PC-9 (cell line): Measurements from ENCODE around the gene FUCA2. TPM values are rescaled to one million over a fixed set of nuclear protein-coding genes. Genes with fewer than 3 reads are reported as not detected.

Experiments
- BruUV-seq: library from RNA; stranded (reverse); fragments of 400-500 nt; replicated peaks from 2 replicates; lab custom pipeline; 2021; lab: Mats Ljungman, UMichigan
- CTCF ChIA-PET: fragments of 300-600 bp; sonication (Branson Sonifier 250); formaldehyde crosslinking; loops from one replicate; lab custom pipeline; 2022; ENCODE audit warnings: antibody characterized with exemption; lab: Charles Lee
- POLR2A ChIA-PET: fragments of 300-600 bp; sonication (Branson Sonifier 250); formaldehyde crosslinking; loops from one replicate; lab custom pipeline; 2022; ENCODE audit warnings: antibody characterized with exemption; ENCODE audit not compliant: unreplicated experiment; lab: Charles Lee
- DNase-seq, 2 experiments: peaks; one replicate each; pipeline versions ENCODE4 v3.0.0 to v3.0.0-alpha.2; 2015 to 2022; ENCODE audit warnings: mixed read lengths in 1 of 2
- H2AFZ ChIP-seq: fragments of 200-600 bp; sonication (generic); 2 replicates; pipeline ENCODE4 v1.8.1; 2017; ENCODE audit warnings: antibody characterized with exemption
- H3F3A ChIP-seq: fragments of 200-600 bp; sonication (generic); 2 replicates; pipeline ENCODE4 v1.8.1; 2017; ENCODE audit warnings: antibody characterized with exemption, mild to moderate bottlenecking, low read depth; ENCODE audit not compliant: insufficient read depth
- H3K27ac ChIP-seq: fragments of 200-600 bp; sonication (generic); 2 replicates; pipeline ENCODE4 v1.6.1; 2016; ENCODE audit warnings: mixed run types
- H3K27me3 ChIP-seq: fragments of 200-600 bp; sonication (generic); 2 replicates; pipeline ENCODE4 v1.6.1; 2016; ENCODE audit warnings: low read depth, mixed run types; ENCODE audit not compliant: insufficient read depth
- H3K36me3 ChIP-seq: fragments of 200-600 bp; sonication (generic); 2 replicates; pipeline ENCODE4 v1.6.1; 2016; ENCODE audit warnings: low read depth, mixed run types
- H3K4me1 ChIP-seq: fragments of 200-600 bp; sonication (generic); replicated peaks from 2 replicates; pipeline ENCODE4 v1.6.1; 2016; ENCODE audit warnings: mixed run types; ENCODE audit not compliant: insufficient read depth
- H3K4me2 ChIP-seq: fragments of 200-600 bp; sonication (generic); 2 replicates; pipeline ENCODE4 v1.6.1; 2017; ENCODE audit warnings: mixed run types
- H3K4me3 ChIP-seq: fragments of 200-600 bp; sonication (generic); 2 replicates; pipeline ENCODE4 v1.6.1; 2016; ENCODE audit warnings: mixed run types
- H3K79me2 ChIP-seq: fragments of 200-600 bp; sonication (generic); 2 replicates; pipeline ENCODE4 v1.6.1; 2017; ENCODE audit warnings: low read depth, mixed run types
- H3K9me2 ChIP-seq: fragments of 200-600 bp; sonication (generic); 2 replicates; pipeline ENCODE4 v1.8.1; 2017; ENCODE audit warnings: mild to moderate bottlenecking; ENCODE audit not compliant: insufficient read depth
- H3K9me3 ChIP-seq: fragments of 200-600 bp; sonication (generic); 2 replicates; pipeline ENCODE4 v1.8.1; 2016; ENCODE audit warnings: low read depth; ENCODE audit not compliant: insufficient read depth
- H4K20me1 ChIP-seq: fragments of 200-600 bp; sonication (generic); 2 replicates; pipeline ENCODE4 v1.8.1; 2017; ENCODE audit not compliant: insufficient read depth
- CTCF ChIP-seq: fragments of 200-600 bp; sonication (generic); conservative IDR thresholded peaks from 2 replicates; pipeline ENCODE4 v1.6.1; 2017; ENCODE audit warnings: mixed run types, antibody characterized with exemption, mild to moderate bottlenecking, moderate library complexity
- EZH2 ChIP-seq: fragments of 200-600 bp; sonication (generic); IDR thresholded peaks from 2 replicates; pipeline ENCODE4 v1.8.0; 2017; ENCODE audit warnings: antibody characterized with exemption, low read depth
- intact Hi-C: fragments of 100-400 bp; cut with micrococcal nuclease; formaldehyde crosslinking; loops from one replicate; pipeline ENCODE4 v1.10.0; 2022; ENCODE audit not compliant: unreplicated experiment
- total RNA-seq: library from RNA; stranded (reverse); gene quantifications from 2 replicates; pipeline ENCODE4 v1.2.3, GENCODE V29; 2021

FUCA2 gene
- total RNA-seq, 1 experiment from 2014 or later: 74.8 TPM

- Histone ChIP-seq H4K20me1 (no peaks in the 10 kb centered on the region), H3K4me3 (peak within 1 kb of the TSS; percentile 77), H3K36me3 (no peaks in the 10 kb centered on the region), H2AFZ (peak within 1 kb of the TSS; percentile 98), H3K4me2 (peak within 1 kb of the TSS; percentile 82), H3K79me2 (peaks cover 61% of the 10 kb centered on the region), H3K4me1 (peaks cover 22% of the 10 kb centered on the region), H3F3A (no peaks in the 10 kb centered on the region; the same call in 1 of the 2 replicates), H3K27ac (peak within 1 kb of the TSS; percentile 47), H3K9me2 (no peaks in the 10 kb centered on the region), H3K27me3 (no peaks in the 10 kb centered on the region), H3K9me3 (no peaks in the 10 kb centered on the region)
- peak; percentile 84 to 94 for DNase-seq
- CTCF ChIA-PET: interaction anchor here (0.6 to 1.5 kb wide), 2 partner anchors 23 to 578 kb away, joined by 4 to 7 read pairs; no protein-coding TSS in a partner anchor
- TSS peak; percentile 75 for BruUV-seq
- POLR2A ChIA-PET: interaction anchor here (0.5 to 0.7 kb wide), 6 partner anchors 9 to 676 kb away, joined by 3 to 5 read pairs (median 4); no protein-coding TSS in a partner anchor
- TF ChIP-seq EZH2 (no peak), CTCF (no peak)
- intact Hi-C loops: loop anchor here (1.0 to 2.0 kb wide), 2 partner anchors 60 to 504 kb away; partner anchors contain the start of gene FUCA2
Measured at GRCh38 chr6:143450453-143451371, 60.8 kb downstream of the FUCA2 start, which contains the start of the genes ADAT2 and PEX3. ADAT2 (minus strand) TSS chr6:143450695; CDS start chr6:143450658, 37 bp downstream. PEX3 (plus strand) TSS chr6:143450805; CDS start chr6:143451043, 238 bp downstream.

DNA sequence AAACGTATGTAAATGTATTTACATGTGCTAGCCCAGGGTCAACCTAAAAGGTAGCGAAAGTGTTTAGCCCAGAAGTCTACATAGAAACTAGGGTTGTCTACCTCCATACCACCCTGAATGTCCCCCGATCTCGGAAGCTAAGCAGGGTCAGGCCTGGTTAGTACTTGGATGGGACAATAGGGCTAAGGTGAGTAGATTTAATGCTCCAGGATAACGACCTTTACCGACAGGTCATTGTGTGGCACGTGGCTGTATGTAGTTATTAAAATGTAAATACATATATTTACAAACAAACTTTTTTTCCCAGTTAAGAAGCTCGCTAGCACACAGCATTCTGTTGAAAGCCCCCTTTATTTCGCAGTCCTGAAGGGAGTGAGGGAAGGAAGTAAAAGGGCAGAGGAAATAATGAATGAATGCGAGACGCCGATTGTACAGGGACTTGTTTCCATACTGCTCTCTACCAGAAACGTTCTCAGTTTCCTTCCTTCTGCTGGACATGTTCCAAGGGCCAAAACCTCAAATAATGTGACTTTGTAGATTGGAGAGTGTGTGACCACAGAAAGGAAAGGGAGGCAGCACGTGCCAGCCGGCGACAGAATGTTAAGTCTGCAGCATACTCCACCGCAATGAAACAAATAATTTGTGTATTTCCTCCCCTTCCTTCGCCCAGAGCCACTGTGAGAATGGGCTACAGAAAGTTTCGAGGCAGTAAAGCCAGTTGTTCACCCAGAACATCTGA, 61.6 kb downstream of the FUCA2 start:
- CTCF ChIA-PET: interaction anchor here (1.5 kb wide), 1 partner anchor 23 kb away, joined by 7 read pairs; no protein-coding TSS in a partner anchor
- TF ChIP-seq CTCF (no peak), EZH2 (no peak)
- H3F3A ChIP-seq: no peaks in the 10 kb centered on the region; the same call in 1 of the 2 replicates
- H4K20me1 ChIP-seq: no peaks in the 10 kb centered on the region
- H3K9me3 ChIP-seq: no peaks in the 10 kb centered on the region
- H3K4me3 ChIP-seq: peak overlapping the region; percentile 77
- H3K79me2 ChIP-seq: peaks cover 61% of the 10 kb centered on the region
- peak overlapping the region; percentile 98 for H2AFZ ChIP-seq
- H3K27ac ChIP-seq: peak overlapping the region; percentile 47
- peak; percentile 40 to 58 for DNase-seq
- H3K9me2 ChIP-seq: no peaks in the 10 kb centered on the region
- POLR2A ChIA-PET: interaction anchor here (0.5 to 0.7 kb wide), 3 partner anchors 271 to 677 kb away, joined by 3 to 4 read pairs (median 3); no protein-coding TSS in a partner anchor
- no peaks in the 10 kb centered on the region for H3K36me3 ChIP-seq
- intact Hi-C loops: loop anchor here (1.0 to 2.0 kb wide), 2 partner anchors 61 to 504 kb away; partner anchors contain the start of gene FUCA2
- peak overlapping the region; percentile 82 for H3K4me2 ChIP-seq
- H3K27me3 ChIP-seq: no peaks in the 10 kb centered on the region
- TSS peak; percentile 68 for BruUV-seq
- H3K4me1 ChIP-seq: peaks cover 22% of the 10 kb centered on the region
